Activated naive CD4-positive, alpha-beta T cell treated with Interleukin-2 at 50 U/mL for 16 hours (primary cell): ENCODE measurements around the gene METTL15.
"Not testable (repeated sequence)": the region's sequence is repeated elsewhere in the genome, so short reads cannot be mapped to it uniquely, and the experiment has no call there.

Experiments used
- DNase-seq: peaks from one replicate; pipeline ENCODE4 v3.0.0-alpha.2; 2020

METTL15 gene

DNA sequence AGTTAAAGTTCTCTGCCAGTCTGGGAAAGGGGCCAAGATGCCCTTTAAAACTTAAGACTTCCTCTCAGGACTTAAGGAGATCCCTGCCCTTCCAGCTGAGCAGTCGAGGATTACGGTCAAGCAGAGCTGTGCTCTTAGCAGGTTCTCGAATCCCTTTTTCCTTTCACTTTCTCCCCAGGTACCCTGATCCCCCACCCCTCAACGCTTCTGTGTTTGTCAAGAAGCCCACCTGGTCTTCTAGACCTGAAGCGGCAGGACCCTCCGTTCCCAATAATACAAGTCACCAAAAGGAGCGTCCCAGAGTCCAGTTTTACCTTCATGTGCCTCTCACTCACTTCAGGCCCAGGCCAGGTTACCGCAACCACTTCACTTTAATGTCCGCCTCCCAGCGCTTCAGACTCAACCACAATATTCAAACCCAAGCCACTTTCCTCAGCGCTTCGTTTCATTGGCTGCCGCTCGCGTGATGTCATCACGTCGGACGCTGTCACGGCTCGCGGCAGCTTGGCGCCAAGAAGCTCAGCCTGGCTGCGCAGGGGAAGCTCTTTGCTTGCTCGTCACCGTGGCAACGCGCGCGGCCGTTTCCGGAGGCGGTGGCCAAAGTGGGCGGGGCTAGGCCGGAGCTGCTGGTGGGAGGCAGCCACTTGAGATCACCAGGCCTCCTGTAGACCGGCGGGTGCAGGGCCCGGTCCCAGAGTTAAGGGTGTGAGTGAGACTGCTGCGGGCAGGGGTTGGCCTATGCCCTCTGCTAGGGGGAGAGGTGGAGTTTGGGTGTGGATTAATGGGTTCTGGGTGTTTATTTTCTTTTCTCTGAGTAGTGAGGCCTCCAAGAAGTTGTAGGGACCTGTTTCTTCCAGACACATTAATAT is at the start of gene METTL15, which contains the start of gene KIF18A:
Gene METTL15 (plus strand): TSS at position 639 of the 869 bp plus-strand sequence. CDS start 4,947 bp downstream, outside the sequence.
Gene KIF18A (minus strand): TSS at position 407 of the 869 bp plus-strand sequence. CDS start 10,209 bp downstream, outside the sequence.
- DNase-seq: peak; percentile 98

DNA sequence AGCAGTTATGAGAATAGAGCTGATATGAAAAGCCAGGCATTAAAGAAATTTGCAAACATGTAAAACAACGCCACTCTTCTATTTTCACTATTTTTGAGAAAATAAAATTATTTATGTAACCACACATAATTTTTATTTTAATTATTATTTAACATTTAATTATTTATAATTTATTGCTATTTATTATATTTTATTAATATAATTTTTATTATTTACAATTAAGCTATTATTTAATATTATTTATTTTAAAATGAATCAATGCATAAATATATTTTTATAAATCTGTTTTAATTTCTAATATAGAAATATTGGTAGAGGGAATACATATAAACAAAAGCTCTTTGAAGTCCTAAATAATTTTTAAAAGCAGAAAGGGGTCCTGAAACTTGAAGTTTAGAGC is 36.9 kb upstream of the METTL15 start:
- no peak for DNase-seq

DNA sequence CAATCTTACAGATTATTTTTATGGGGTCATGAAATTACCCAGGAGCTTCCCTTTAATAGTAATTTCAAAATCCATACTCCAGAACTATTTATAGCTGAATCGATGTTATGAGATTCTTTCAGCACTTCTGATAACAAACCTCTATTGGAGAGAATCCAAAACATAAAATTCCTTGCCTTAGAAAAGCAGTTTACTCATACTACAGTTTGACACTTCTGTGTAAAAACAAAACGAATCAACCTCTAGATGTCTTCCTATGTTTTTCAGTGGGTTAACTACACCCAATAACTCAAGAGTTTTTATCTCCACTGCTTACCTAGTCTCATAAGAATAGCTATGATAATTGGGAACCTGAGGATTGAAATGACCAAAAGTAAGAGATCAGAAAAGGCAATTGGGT is 35.9 kb upstream of the METTL15 start:
- DNase-seq: no peak

- DNase-seq: no peak
Observed at GRCh38 chr11:28077521-28077920, 30.7 kb upstream of the METTL15 start.

DNA sequence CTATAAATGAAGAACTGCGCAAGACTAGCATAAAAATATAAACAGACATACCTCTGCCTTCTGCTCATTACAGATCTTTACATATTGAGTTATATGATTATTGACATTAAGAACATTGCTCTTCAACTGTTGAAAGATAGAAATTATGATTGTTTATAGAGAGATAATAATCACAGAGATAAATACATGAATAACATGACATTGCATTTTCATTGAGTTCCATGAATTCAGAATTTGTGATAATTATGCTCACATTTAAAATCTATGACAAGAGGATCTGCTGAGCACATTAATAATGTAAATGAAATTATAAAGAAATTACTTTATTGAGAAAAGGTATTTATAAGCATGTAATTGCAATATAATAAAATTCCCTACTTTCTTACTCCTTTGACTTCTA is 25.1 kb upstream of the METTL15 start:
- no peak for DNase-seq

DNA sequence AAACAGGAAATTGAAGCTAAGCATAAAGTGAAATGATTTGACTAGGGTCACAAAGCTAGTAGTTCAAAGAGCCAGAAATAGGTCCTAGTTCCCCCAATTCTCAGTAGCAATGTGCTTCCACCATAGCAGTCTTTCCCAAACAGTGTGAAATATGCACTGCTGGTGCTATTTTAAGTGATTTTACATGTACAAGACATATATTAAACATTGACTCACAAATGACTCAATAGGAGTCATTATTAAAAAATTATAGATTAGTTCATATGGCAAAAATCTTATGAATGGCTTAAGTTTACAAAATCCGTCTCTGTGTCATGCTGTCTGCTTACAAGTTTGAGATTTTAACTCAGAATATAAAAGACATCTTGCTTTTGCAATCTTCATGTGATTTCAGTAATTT is 21.6 kb upstream of the METTL15 start:
- no peak for DNase-seq

- DNase-seq: not testable (repeated sequence)
Observed at GRCh38 chr11:28087192-28087591, 21.0 kb upstream of the METTL15 start.

GRCh38 chr11:28087693-28088092 is 20.5 kb upstream of the METTL15 start:
- DNase-seq: not testable (repeated sequence)

GRCh38 chr11:28089378-28089777 is 18.8 kb upstream of the METTL15 start:
- no peak for DNase-seq

DNA sequence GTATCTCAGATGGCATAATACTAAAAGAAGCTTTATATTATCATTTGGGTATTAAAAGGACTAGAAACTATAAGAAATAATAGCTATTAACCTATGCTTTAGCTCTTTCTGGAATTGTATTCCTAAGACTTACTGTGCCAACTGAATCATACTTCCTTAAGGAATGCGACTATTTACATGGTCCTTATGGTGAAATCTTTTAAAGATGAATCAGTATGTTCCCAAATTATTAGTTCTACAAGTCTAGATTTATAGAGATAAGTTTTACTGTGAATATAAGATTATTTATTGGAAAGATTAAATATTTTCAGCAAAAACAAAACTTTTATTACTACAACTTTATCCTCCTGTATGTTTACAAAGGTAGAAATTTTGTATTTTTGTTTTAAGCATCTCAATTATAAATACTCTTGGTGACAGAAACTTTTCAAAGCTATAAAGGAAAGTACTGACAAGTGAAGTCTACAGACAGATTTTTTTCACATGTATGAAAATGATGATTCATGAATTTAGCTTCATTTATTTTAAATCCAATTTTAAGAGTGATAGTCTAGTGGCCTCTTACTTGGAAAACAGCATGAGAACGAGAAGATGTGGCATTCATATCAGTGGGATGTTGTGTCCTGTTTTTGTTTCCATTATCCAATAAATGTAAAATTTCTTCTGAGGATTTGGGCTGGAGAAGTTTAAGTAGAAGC is 18.0 kb upstream of the METTL15 start:
- no peak for DNase-seq

GRCh38 chr11:28092786-28093185 is 15.4 kb upstream of the METTL15 start:
- DNase-seq: no peak

GRCh38 chr11:28098257-28098656 is 9.9 kb upstream of the METTL15 start:
- DNase-seq: no peak

GRCh38 chr11:28099715-28100114 is 8.5 kb upstream of the METTL15 start:
- no peak for DNase-seq

DNA sequence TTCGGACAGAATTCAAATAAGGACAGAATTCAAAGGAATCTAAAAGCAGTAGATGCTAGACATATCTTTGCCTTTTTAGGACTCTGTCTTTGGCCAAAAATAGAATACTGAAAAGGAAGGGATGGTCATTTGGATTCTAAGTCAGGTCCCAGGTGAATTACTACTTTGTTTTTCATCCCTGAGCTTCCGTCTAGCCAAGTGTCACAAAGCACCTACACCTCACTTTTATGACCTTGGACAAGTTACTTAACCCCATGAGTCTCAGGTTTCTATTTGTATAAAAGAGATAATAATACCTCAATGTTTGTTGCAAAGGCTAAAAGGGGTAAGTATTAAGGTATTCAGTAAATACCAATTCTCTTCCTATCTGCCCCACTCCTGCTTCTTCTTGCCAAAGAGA is 7.5 kb upstream of the METTL15 start:
- no peak for DNase-seq

DNA sequence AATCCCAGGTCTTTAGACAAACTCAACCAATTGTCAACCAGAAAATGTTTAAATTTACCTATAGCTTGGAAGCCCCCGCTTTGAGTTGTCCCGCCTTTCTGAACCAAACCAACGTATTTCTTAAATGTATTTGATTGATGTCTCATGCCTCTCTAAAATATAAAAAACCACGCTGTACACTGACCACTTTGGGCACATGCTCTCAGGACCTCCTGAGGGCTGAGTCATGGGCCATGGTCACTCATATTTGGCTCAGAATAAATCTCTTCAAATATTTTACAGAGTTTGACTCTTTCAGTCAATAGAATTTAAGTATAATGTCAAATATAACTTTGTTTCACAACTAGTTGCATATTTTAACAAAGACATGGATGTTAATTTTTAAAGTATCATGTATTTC is 5.9 kb upstream of the METTL15 start:
- not testable (repeated sequence) for DNase-seq

GRCh38 chr11:28104425-28104824 is 3.8 kb upstream of the METTL15 start:
- no peak for DNase-seq

- no peak for DNase-seq
Observed at GRCh38 chr11:28104984-28105383, 3.2 kb upstream of the METTL15 start.

DNA sequence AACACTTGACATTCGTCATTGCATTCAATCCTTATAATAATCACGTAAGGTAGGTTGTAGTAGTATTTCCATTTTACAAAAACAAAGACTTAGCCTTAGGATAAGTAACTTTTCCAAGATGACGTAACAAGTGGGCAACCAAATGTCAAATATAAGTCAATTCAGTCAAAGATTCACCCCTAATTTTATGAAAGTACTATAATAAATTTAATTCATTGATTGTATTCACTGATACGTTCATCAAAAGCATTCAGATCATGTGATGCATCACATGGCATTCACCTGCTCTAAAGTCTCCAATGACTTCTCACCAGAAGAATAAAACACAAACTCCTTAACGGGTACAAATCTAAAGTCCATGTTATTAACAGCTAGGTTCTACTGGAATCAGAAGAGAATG is 2.3 kb upstream of the METTL15 start:
- DNase-seq: no peak

GRCh38 chr11:28106353-28107043 is 1.7 kb upstream of the METTL15 start:
- no peak for DNase-seq

- DNase-seq: no peak
Observed at GRCh38 chr11:28107191-28107749, 918 bp upstream of the METTL15 start.

DNA sequence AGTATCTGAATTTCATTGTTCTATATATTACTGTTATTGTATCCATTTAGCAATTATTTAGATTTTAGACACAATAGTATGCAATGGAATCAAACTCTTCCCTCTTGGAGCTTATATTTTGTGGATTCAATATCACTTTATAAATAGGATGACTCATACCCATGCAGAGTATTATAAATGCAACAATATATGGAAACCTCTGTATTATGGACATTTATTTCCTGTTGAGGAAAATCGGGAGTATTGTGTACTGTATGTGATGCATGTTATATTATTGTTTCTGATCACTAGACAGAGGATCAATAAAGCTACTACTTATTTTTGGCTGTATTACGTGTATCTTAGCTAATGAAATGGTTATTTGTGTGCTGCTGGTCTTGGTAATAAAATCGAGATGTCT is 770 bp downstream of the METTL15 start:
- DNase-seq: no peak

GRCh38 chr11:28110108-28110820 is 2.1 kb downstream of the METTL15 start:
- DNase-seq: peak; percentile 66
